HCT116 (cell line): Measurements from ENCODE around the gene TOX3. TPM values are rescaled to one million over a fixed set of nuclear protein-coding genes. Genes with fewer than 3 reads are reported as not detected.

Experiments used
- ATAC-seq: fragments of 200-7000 bp; cut with Tn5 transposase; 2 replicates; pipeline ENCODE4 v1.9.1; 2020; ENCODE audit warnings: mild to moderate bottlenecking, moderate library complexity
- BruUV-seq: library from RNA; stranded (reverse); fragments of 400-500 nt; replicated peaks from 2 replicates; lab custom pipeline; 2021; lab: Mats Ljungman, UMichigan
- CTCF ChIA-PET: fragments of 300-600 bp; sonication (Branson Sonifier 250); formaldehyde crosslinking; loops from one replicate; lab custom pipeline; 2021; ENCODE audit warnings: antibody characterized with exemption; lab: Charles Lee
- POLR2A ChIA-PET: fragments of 300-600, 350-600 bp; sonication (Branson Sonifier 250); formaldehyde crosslinking; loops from one replicate; lab custom pipeline; 2021; ENCODE audit warnings: antibody characterized with exemption; lab: Charles Lee
- RAD21 ChIA-PET, 2 experiments: fragments of 300-600 bp; sonication (Branson Sonifier 250); formaldehyde crosslinking; loops; one replicate each; lab custom pipeline; 2023; ENCODE audit warnings: low total read pairs in 2 of 2; ENCODE audit not compliant: uncharacterized antibody in 2 of 2, unreplicated experiment in 2 of 2, low non-redundant PET in 1 of 2; lab: Charles Lee
- DNase-seq: peaks from one replicate; pipeline ENCODE4 v3.0.0-alpha.2; 2010; ENCODE audit warnings: low read depth, low spot score
- H2AFZ ChIP-seq: fragments of 200-600 bp; shearing (Covaris generic), sonication (generic); 2 replicates; pipeline ENCODE4 v1.6.1; 2017; ENCODE audit warnings: low read depth, mixed run types, mixed read lengths, antibody characterized with exemption, low read length; ENCODE audit not compliant: poor library complexity, severe bottlenecking
- H3K27ac ChIP-seq: 2 replicates; pipeline ENCODE4 v1.5.1; 2012; ENCODE audit warnings: low read depth, low read length
- H3K27me3 ChIP-seq: fragments of 200-600 bp; sonication (generic); 2 replicates; pipeline ENCODE4 v1.6.1; 2016; ENCODE audit warnings: mixed run types, low read length, mixed read lengths; ENCODE audit not compliant: insufficient read depth
- H3K36me3 ChIP-seq, 2 experiments: fragments of 200-500 bp in 1 of 2; fragments of 200-600 bp in 1 of 2; sonication (Bioruptor generic) in 1 of 2; sonication (generic) in 1 of 2; 2 replicates each; pipeline versions ENCODE4 v1.5.1 to v1.6.1; 2014 to 2016; ENCODE audit warnings: low read length in 2 of 2, inconsistent platforms in 1 of 2, mixed read lengths in 1 of 2, mixed run types in 1 of 2; ENCODE audit not compliant: insufficient read depth in 2 of 2, control insufficient read depth in 1 of 2
- H3K4me1 ChIP-seq, 2 experiments: fragments of 200-600 bp in 1 of 2; sonication (generic) in 1 of 2; 2 replicates each; pipeline versions ENCODE4 v1.5.1 to v1.6.1; 2012 to 2017; ENCODE audit warnings: low read length in 2 of 2, inconsistent platforms in 1 of 2, mild to moderate bottlenecking in 1 of 2, mixed read lengths in 1 of 2, mixed run types in 1 of 2, moderate library complexity in 1 of 2; ENCODE audit not compliant: insufficient read depth in 2 of 2, control insufficient read depth in 1 of 2
- H3K4me2 ChIP-seq: fragments of 200-600 bp; sonication (generic); 2 replicates; pipeline ENCODE4 v1.6.1; 2017; ENCODE audit warnings: mixed run types, low read length, mixed read lengths
- H3K4me3 ChIP-seq, 2 experiments: fragments of 200-600 bp in 1 of 2; sonication (generic) in 1 of 2; replicated peaks in 1 of 2; 2 replicates each; pipeline ENCODE4 v1.5.1; 2011 to 2016; ENCODE audit warnings: low read length in 2 of 2, control low read depth in 1 of 2, low read depth in 1 of 2, mild to moderate bottlenecking in 1 of 2, mixed read lengths in 1 of 2, mixed run types in 1 of 2
- H3K79me2 ChIP-seq: fragments of 200-600 bp; sonication (generic); 2 replicates; pipeline ENCODE4 v1.6.1; 2017; ENCODE audit warnings: mild to moderate bottlenecking, mixed run types, low read length, moderate library complexity, mixed read lengths; ENCODE audit not compliant: insufficient read depth
- H3K9ac ChIP-seq: fragments of 200-600 bp; sonication (generic); 2 replicates; pipeline ENCODE4 v1.6.1; 2016; ENCODE audit warnings: low read length, mixed read lengths
- H3K9me2 ChIP-seq: fragments of 200-600 bp; sonication (generic), shearing (Covaris generic); 2 replicates; pipeline ENCODE4 v1.6.1; 2017; ENCODE audit warnings: mixed run types, mild to moderate bottlenecking, moderate library complexity; ENCODE audit not compliant: insufficient read depth
- H3K9me3 ChIP-seq, 2 experiments: fragments of 200-500 bp in 1 of 2; fragments of 200-600 bp in 1 of 2; sonication (Bioruptor generic) in 1 of 2; sonication (generic) in 1 of 2; 2 replicates each; pipeline ENCODE4 v1.6.1; 2014 to 2017; ENCODE audit warnings: low read length in 2 of 2, mixed read lengths in 2 of 2, inconsistent platforms in 1 of 2, low read depth in 1 of 2, mild to moderate bottlenecking in 1 of 2, mixed run types in 1 of 2, moderate library complexity in 1 of 2; ENCODE audit not compliant: control insufficient read depth in 1 of 2, insufficient read depth in 1 of 2
- H4K20me1 ChIP-seq: fragments of 200-600 bp; sonication (generic), shearing (Covaris generic); 2 replicates; pipeline ENCODE4 v1.6.1; 2017; ENCODE audit warnings: mixed run types, mild to moderate bottlenecking, moderate library complexity; ENCODE audit not compliant: insufficient read depth
- CBX3 ChIP-seq: IDR thresholded peaks from 2 replicates; pipeline ENCODE4 v1.6.1; 2012; ENCODE audit warnings: low read depth
- POLR2A ChIP-seq: IDR thresholded peaks from 2 replicates; pipeline ENCODE4 v1.7.0; 2011; ENCODE audit warnings: borderline replicate concordance; ENCODE audit not compliant: insufficient read depth, insufficient read length; ENCODE audit errors: extremely low read depth
- POLR2AphosphoS5 ChIP-seq: IDR thresholded peaks from 2 replicates; pipeline ENCODE4 v1.6.1; 2011; ENCODE audit warnings: mild to moderate bottlenecking, low read depth, low read length, moderate library complexity
- SIN3A ChIP-seq: IDR thresholded peaks from 2 replicates; pipeline ENCODE4 v1.6.1; 2012; ENCODE audit warnings: low read depth
- SP1 ChIP-seq: IDR thresholded peaks from 2 replicates; pipeline ENCODE4 v1.6.1; 2012; ENCODE audit warnings: low read depth
- SRF ChIP-seq: IDR thresholded peaks from 2 replicates; pipeline ENCODE4 v1.6.1; 2012; ENCODE audit warnings: low read depth
- ZFX ChIP-seq: fragments of 450-650 bp; IDR thresholded peaks from 2 replicates; pipeline ENCODE4 v1.6.1; 2017
- intact Hi-C: fragments of 100-400 bp; cut with micrococcal nuclease; formaldehyde crosslinking; loops from 2 replicates; pipeline ENCODE4 v1.10.0; 2022
- total RNA-seq: library from RNA; stranded (reverse); gene quantifications from one replicate; pipeline ENCODE4 v1.2.1, GENCODE V29; 2021; ENCODE audit not compliant: unreplicated experiment
- TF ChIP-seq, protein P1 (sequence below): IDR thresholded peaks from 2 replicates; pipeline ENCODE4 v1.6.1; 2012; ENCODE audit warnings: low read depth
- TF ChIP-seq, protein P2 (sequence below): IDR thresholded peaks from 2 replicates; pipeline ENCODE4 v1.6.1; 2012

TOX3 gene
- total RNA-seq, 1 experiment from 2014 or later, result not detected

DNA sequence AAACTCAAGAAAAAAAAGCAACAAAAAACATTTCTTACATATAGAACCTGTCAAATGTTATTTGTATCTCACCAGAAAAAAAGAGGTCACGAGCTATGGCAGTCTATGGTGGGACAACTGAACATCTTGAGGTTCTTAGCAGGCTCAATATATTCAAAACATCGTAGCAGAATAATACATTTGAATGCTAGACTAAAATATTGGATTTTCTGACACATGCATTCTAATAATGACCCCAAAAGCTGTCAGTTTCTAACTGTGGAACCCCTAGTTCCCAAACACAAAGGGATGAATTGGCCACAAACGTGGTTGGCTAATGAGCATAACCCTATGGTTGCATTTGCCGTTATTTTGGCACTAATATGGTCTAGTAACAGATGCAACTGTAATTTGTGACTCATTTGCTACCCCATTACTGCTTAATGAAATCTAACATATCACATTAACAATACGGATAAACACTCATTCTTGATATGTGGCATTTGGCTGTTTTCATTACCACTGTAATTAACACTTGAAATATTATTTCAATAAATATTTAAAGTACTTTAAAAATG lies 81.2 kb downstream of the TOX3 start:
- no peak for TF ChIP-seq POLR2AphosphoS5
- Histone ChIP-seq H3K4me1 (no peaks in the 10 kb centered on the region), H3K9ac (no peak overlapping the region), H3K27me3 (no peaks in the 10 kb centered on the region), H3K36me3 (no peaks in the 10 kb centered on the region), H3K4me3 (no peak overlapping the region), H3K9me2 (no peaks in the 10 kb centered on the region), H3K27ac (no peak overlapping the region), H4K20me1 (no peaks in the 10 kb centered on the region), H2AFZ (no peak overlapping the region), H3K4me2 (no peak overlapping the region), H3K9me3 (peaks cover 0 to 8% of the 10 kb centered on the region in 2 experiments; a peak in 2 of 4 replicates), H3K79me2 (no peaks in the 10 kb centered on the region)
- no peak for ATAC-seq
- intact Hi-C loops, result no loop called here
- ChIA-PET POLR2A (no interaction called here), CTCF (no interaction called here), RAD21 (no interaction called here)
- no peak for DNase-seq
- BruUV-seq, result no TSS peak

DNA sequence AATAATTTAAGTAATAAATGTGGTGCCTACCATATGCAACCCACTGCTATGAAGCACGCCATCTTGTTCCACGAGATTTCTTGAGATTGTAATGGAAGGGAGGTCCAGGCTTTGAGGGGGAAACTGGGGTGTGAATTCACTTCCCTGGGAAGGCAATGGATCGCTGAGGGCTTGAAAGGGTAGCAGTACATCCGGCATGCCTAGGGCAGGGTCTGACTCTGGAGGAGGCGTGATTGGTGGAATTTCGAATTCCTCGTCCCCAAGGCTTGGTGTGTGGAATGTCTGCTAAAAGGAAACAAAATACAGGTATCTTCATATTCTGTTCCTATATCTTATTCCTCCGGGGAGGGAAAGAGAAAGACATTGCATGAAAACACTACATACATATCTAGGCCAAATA lies 83.0 kb downstream of the TOX3 start:
- no peaks in the 10 kb centered on the region for H3K36me3 ChIP-seq
- POLR2A ChIA-PET, result no interaction called here

More for the DNA sequence above, 83.0 kb downstream of the TOX3 start:
- Histone ChIP-seq H2AFZ (no peak overlapping the region), H3K4me3 (no peak overlapping the region), H3K27me3 (no peaks in the 10 kb centered on the region), H3K4me2 (no peak overlapping the region)
- TF ChIP-seq ZFX (no peak), CBX3 (no peak), POLR2A (no peak), SP1 (no peak), SIN3A (no peak), SRF (no peak)
- TF ChIP-seq, protein P1, sequence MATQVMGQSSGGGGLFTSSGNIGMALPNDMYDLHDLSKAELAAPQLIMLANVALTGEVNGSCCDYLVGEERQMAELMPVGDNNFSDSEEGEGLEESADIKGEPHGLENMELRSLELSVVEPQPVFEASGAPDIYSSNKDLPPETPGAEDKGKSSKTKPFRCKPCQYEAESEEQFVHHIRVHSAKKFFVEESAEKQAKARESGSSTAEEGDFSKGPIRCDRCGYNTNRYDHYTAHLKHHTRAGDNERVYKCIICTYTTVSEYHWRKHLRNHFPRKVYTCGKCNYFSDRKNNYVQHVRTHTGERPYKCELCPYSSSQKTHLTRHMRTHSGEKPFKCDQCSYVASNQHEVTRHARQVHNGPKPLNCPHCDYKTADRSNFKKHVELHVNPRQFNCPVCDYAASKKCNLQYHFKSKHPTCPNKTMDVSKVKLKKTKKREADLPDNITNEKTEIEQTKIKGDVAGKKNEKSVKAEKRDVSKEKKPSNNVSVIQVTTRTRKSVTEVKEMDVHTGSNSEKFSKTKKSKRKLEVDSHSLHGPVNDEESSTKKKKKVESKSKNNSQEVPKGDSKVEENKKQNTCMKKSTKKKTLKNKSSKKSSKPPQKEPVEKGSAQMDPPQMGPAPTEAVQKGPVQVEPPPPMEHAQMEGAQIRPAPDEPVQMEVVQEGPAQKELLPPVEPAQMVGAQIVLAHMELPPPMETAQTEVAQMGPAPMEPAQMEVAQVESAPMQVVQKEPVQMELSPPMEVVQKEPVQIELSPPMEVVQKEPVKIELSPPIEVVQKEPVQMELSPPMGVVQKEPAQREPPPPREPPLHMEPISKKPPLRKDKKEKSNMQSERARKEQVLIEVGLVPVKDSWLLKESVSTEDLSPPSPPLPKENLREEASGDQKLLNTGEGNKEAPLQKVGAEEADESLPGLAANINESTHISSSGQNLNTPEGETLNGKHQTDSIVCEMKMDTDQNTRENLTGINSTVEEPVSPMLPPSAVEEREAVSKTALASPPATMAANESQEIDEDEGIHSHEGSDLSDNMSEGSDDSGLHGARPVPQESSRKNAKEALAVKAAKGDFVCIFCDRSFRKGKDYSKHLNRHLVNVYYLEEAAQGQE, result no peak
- TF ChIP-seq, protein P2, sequence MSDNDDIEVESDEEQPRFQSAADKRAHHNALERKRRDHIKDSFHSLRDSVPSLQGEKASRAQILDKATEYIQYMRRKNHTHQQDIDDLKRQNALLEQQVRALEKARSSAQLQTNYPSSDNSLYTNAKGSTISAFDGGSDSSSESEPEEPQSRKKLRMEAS, result no peak
- TF ChIP-seq, all 23 proteins: peak for 0
- Histone ChIP-seq H3K79me2 (no peaks in the 10 kb centered on the region), H3K27ac (no peak overlapping the region), H3K4me1 (no peaks in the 10 kb centered on the region), H3K9me2 (no peaks in the 10 kb centered on the region), H3K9ac (no peak overlapping the region), H4K20me1 (no peaks in the 10 kb centered on the region), H3K9me3 (peaks cover 3 to 10% of the 10 kb centered on the region in 2 experiments; a peak in 2 of 4 replicates)
- ChIA-PET CTCF (no interaction called here), RAD21 (no interaction called here)
- intact Hi-C loops, result no loop called here
- DNase-seq (no peak), ATAC-seq (no peak)
- BruUV-seq, result no TSS peak
